ACC112 (cell line): ENCODE measurements around the gene CDH18.

Experiments used
- H2AFZ ChIP-seq: fragments of 200-600 bp; sonication (generic); one replicate; pipeline ENCODE4 v1.6.0; 2017; ENCODE audit warnings: antibody characterized with exemption, low read length; ENCODE audit not compliant: unreplicated experiment
- H3K27ac ChIP-seq: fragments of 200-600 bp; sonication (generic); 2 replicates; pipeline ENCODE4 v1.5.1; 2014; ENCODE audit warnings: low read depth, mild to moderate bottlenecking, antibody characterized with exemption, low read length, moderate library complexity
- H3K27me3 ChIP-seq: fragments of 200-600 bp; sonication (generic); 2 replicates; pipeline ENCODE4 v1.6.1; 2014; ENCODE audit warnings: mild to moderate bottlenecking, antibody characterized with exemption, low read length, moderate library complexity, mixed read lengths; ENCODE audit not compliant: insufficient read depth
- H3K36me3 ChIP-seq: fragments of 200-600 bp; sonication (generic); 2 replicates; pipeline ENCODE4 v1.6.1; 2016; ENCODE audit warnings: mild to moderate bottlenecking, antibody characterized with exemption, low read length, moderate library complexity, mixed read lengths; ENCODE audit not compliant: insufficient read depth
- H3K4me1 ChIP-seq: fragments of 200-600 bp; sonication (generic); one replicate; pipeline ENCODE4 v1.6.1; 2016; ENCODE audit warnings: low read length, mixed read lengths; ENCODE audit not compliant: insufficient read depth, unreplicated experiment, control insufficient read depth
- H3K4me3 ChIP-seq: fragments of 200-600 bp; sonication (generic); 2 replicates; pipeline ENCODE4 v1.5.1; 2014; ENCODE audit warnings: mild to moderate bottlenecking, low read depth, low read length
- H3K79me2 ChIP-seq: fragments of 200-600 bp; sonication (generic); one replicate; pipeline ENCODE4 v1.6.0; 2016; ENCODE audit warnings: low read length; ENCODE audit not compliant: control insufficient read depth, unreplicated experiment, insufficient read depth

CDH18 gene

GRCh38 chr5:19988457-19988856 lies 457 bp upstream of the CDH18 start:
- Histone ChIP-seq H3K36me3 (no peaks in the 10 kb centered on the region), H3K27ac (no peak overlapping the region), H2AFZ (peak overlapping the region; percentile 94), H3K27me3 (no peaks in the 10 kb centered on the region), H3K4me3 (peak overlapping the region; percentile 73), H3K4me1 (peaks cover 14% of the 10 kb centered on the region), H3K79me2 (no peaks in the 10 kb centered on the region)

- no peak overlapping the region for H3K4me3 ChIP-seq
- H3K27ac ChIP-seq, result no peak overlapping the region
Measured at GRCh38 chr5:19986806-19987205, 1.2 kb downstream of the CDH18 start.

GRCh38 chr5:19986031-19986619 lies 1.9 kb downstream of the CDH18 start:
- no peak overlapping the region for H2AFZ ChIP-seq
- H3K4me3 ChIP-seq, result no peak overlapping the region
- H3K27ac ChIP-seq, result no peak overlapping the region
- no peaks in the 10 kb centered on the region for H3K27me3 ChIP-seq
- no peaks in the 10 kb centered on the region for H3K79me2 ChIP-seq
- peaks cover 14% of the 10 kb centered on the region for H3K4me1 ChIP-seq
- no peaks in the 10 kb centered on the region for H3K36me3 ChIP-seq

More at GRCh38 chr5:19986806-19987205, 1.2 kb downstream of the CDH18 start:
- Histone ChIP-seq H3K27me3 (no peaks in the 10 kb centered on the region), H3K79me2 (no peaks in the 10 kb centered on the region), H3K4me1 (peaks cover 14% of the 10 kb centered on the region), H2AFZ (no peak overlapping the region), H3K36me3 (no peaks in the 10 kb centered on the region)

GRCh38 chr5:19978476-19978875 lies 9.5 kb downstream of the CDH18 start:
- no peak overlapping the region for H3K4me3 ChIP-seq
- H2AFZ ChIP-seq, result no peak overlapping the region
- H3K36me3 ChIP-seq, result no peaks in the 10 kb centered on the region
- H3K4me1 ChIP-seq, result no peaks in the 10 kb centered on the region
- H3K27me3 ChIP-seq, result no peaks in the 10 kb centered on the region
- H3K27ac ChIP-seq, result no peak overlapping the region
- no peaks in the 10 kb centered on the region for H3K79me2 ChIP-seq

- H3K36me3 ChIP-seq, result no peaks in the 10 kb centered on the region
- H3K27me3 ChIP-seq, result no peaks in the 10 kb centered on the region
- H3K4me1 ChIP-seq, result no peaks in the 10 kb centered on the region
- H2AFZ ChIP-seq, result no peak overlapping the region
- no peaks in the 10 kb centered on the region for H3K79me2 ChIP-seq
- no peak overlapping the region for H3K27ac ChIP-seq
- H3K4me3 ChIP-seq, result no peak overlapping the region
Measured at GRCh38 chr5:19977099-19977498, 10.9 kb downstream of the CDH18 start.

GRCh38 chr5:19975795-19976194 lies 12.2 kb downstream of the CDH18 start:
- H3K27ac ChIP-seq, result no peak overlapping the region
- no peak overlapping the region for H2AFZ ChIP-seq
- H3K36me3 ChIP-seq, result no peaks in the 10 kb centered on the region
- no peaks in the 10 kb centered on the region for H3K79me2 ChIP-seq
- no peaks in the 10 kb centered on the region for H3K4me1 ChIP-seq
- no peaks in the 10 kb centered on the region for H3K27me3 ChIP-seq
- H3K4me3 ChIP-seq, result no peak overlapping the region

- Histone ChIP-seq H3K27me3 (no peaks in the 10 kb centered on the region), H2AFZ (no peak overlapping the region), H3K4me1 (no peaks in the 10 kb centered on the region), H3K27ac (no peak overlapping the region), H3K79me2 (no peaks in the 10 kb centered on the region), H3K4me3 (no peak overlapping the region), H3K36me3 (no peaks in the 10 kb centered on the region)
Measured at GRCh38 chr5:19960451-19960850, 27.5 kb downstream of the CDH18 start.

GRCh38 chr5:19959830-19960384 lies 28.1 kb downstream of the CDH18 start:
- no peaks in the 10 kb centered on the region for H3K79me2 ChIP-seq
- no peaks in the 10 kb centered on the region for H3K27me3 ChIP-seq
- H3K4me1 ChIP-seq, result no peaks in the 10 kb centered on the region
- no peak overlapping the region for H2AFZ ChIP-seq
- H3K4me3 ChIP-seq, result no peak overlapping the region
- no peaks in the 10 kb centered on the region for H3K36me3 ChIP-seq
- H3K27ac ChIP-seq, result no peak overlapping the region

- no peaks in the 10 kb centered on the region for H3K27me3 ChIP-seq
- no peak overlapping the region for H3K27ac ChIP-seq
- no peaks in the 10 kb centered on the region for H3K4me1 ChIP-seq
- no peak overlapping the region for H2AFZ ChIP-seq
- no peaks in the 10 kb centered on the region for H3K36me3 ChIP-seq
- no peak overlapping the region for H3K4me3 ChIP-seq
- no peaks in the 10 kb centered on the region for H3K79me2 ChIP-seq
Measured at GRCh38 chr5:19950897-19951296, 37.1 kb downstream of the CDH18 start.

GRCh38 chr5:19940192-19940591 lies 47.8 kb downstream of the CDH18 start:
- Histone ChIP-seq H3K27me3 (no peaks in the 10 kb centered on the region), H3K79me2 (no peaks in the 10 kb centered on the region), H3K36me3 (no peaks in the 10 kb centered on the region), H2AFZ (no peak overlapping the region), H3K27ac (no peak overlapping the region), H3K4me1 (no peaks in the 10 kb centered on the region), H3K4me3 (no peak overlapping the region)

GRCh38 chr5:19930451-19930850 lies 57.5 kb downstream of the CDH18 start:
- Histone ChIP-seq H3K4me3 (no peak overlapping the region), H3K79me2 (no peaks in the 10 kb centered on the region), H3K27me3 (no peaks in the 10 kb centered on the region), H2AFZ (no peak overlapping the region), H3K27ac (no peak overlapping the region), H3K4me1 (peaks cover 31% of the 10 kb centered on the region), H3K36me3 (no peaks in the 10 kb centered on the region)
